ENCODE measurements around the gene SVBP. TPM values are rescaled to one million over a fixed set of nuclear protein-coding genes. Genes with fewer than 3 reads are reported as not detected.

Gene SVBP
- total RNA-seq, 1 donor from 2014 or later: 48.1 TPM

DNA sequence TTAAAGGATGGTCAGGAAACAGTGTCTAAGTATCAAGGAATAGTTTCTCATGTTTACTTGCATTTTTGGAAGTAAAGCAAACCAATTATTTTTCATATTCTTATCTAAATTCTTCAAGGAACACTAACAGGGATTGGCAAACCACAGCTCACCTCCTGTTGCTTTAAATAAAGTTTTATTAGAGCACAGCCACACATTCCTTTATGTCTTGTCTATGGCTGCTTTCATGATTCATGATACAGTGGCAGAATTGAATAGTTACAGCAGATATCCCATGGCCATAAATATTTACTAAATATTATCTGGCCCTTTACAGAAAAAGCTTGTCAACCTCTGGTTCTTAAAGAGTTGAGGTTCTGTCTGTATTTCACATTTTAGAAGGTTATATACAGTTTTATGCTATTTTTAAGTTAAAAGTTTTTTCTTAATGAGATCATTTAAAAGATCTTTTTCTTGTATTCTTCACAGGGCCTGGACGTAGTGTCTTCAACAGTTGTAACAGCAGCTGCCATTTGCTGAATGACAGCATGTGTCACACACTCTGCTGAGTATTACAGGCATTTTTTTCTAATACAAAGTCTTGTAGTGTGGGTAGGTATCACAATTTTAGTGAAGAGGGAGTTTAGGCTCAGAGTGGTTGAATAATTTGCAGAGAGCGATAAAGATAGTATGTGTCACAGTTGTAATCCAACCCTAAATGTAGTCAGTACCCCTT lies 31.8 kb upstream of the SVBP start:
- no peak overlapping the region for H3K4me3 Mint-ChIP-seq
- H3K9me3 Mint-ChIP-seq: peaks cover 14% of the 10 kb centered on the region
- peaks cover 19% of the 10 kb centered on the region for H3K4me1 Mint-ChIP-seq
- TF ChIP-seq, protein P1, sequence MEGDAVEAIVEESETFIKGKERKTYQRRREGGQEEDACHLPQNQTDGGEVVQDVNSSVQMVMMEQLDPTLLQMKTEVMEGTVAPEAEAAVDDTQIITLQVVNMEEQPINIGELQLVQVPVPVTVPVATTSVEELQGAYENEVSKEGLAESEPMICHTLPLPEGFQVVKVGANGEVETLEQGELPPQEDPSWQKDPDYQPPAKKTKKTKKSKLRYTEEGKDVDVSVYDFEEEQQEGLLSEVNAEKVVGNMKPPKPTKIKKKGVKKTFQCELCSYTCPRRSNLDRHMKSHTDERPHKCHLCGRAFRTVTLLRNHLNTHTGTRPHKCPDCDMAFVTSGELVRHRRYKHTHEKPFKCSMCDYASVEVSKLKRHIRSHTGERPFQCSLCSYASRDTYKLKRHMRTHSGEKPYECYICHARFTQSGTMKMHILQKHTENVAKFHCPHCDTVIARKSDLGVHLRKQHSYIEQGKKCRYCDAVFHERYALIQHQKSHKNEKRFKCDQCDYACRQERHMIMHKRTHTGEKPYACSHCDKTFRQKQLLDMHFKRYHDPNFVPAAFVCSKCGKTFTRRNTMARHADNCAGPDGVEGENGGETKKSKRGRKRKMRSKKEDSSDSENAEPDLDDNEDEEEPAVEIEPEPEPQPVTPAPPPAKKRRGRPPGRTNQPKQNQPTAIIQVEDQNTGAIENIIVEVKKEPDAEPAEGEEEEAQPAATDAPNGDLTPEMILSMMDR (IDR thresholded peaks at IDR 0.05; ENCODE audit: unreplicated experiment): no peak
- H3K27ac Mint-ChIP-seq: no peak overlapping the region
- H3K27me3 Mint-ChIP-seq (ENCODE audit: low read depth): no peaks in the 10 kb centered on the region
- H3K36me3 Mint-ChIP-seq: peaks cover 42% of the 10 kb centered on the region
- no peak for DNase-seq (ENCODE audit: low spot score in 2 of 2, unreplicated experiment in 2 of 2)

DNA sequence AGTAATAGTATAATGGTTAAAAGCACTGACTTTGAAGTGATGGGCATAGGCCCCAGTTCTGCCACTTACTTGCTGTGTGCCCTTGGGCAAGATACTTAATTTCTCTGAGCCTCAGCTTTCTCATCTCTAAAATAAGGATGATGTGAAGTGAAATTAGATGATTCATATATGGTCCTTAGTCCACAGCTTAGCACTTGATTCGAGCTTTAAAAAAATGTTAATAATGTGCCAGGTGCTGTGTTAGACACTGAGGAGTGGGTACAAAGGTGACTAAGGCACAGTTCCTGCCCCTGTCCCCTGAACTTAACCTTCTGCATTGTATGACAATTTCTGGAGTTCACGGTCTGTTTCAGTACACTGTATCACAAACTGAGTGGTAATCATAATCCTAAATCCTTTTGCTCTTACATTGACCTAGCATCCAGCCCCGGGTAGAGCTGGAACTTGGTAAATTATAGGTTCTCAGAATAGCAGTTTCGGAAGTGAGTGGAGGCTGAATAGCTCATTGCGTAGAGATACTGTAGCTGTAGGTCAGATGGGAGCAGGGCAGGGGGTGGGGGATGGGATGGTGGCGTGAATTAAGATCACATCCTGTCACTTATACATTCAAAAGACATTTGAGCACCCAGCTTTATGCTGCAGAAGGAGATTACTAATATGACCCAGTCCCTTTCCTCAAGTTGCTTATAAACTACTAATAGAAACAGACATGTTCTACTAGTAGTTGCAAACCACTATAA lies 30.7 kb upstream of the SVBP start:
- Mint-ChIP-seq H3K4me1 (peaks cover 19% of the 10 kb centered on the region), H3K27me3 (ENCODE audit: low read depth) (no peaks in the 10 kb centered on the region), H3K27ac (no peak overlapping the region), H3K36me3 (peaks cover 42% of the 10 kb centered on the region), H3K9me3 (peaks cover 14% of the 10 kb centered on the region), H3K4me3 (peak overlapping the region; percentile 91)
- no peak for DNase-seq (ENCODE audit: low spot score in 2 of 2, unreplicated experiment in 2 of 2)
- TF ChIP-seq, protein P1 (IDR thresholded peaks at IDR 0.05; ENCODE audit: unreplicated experiment): no peak

DNA sequence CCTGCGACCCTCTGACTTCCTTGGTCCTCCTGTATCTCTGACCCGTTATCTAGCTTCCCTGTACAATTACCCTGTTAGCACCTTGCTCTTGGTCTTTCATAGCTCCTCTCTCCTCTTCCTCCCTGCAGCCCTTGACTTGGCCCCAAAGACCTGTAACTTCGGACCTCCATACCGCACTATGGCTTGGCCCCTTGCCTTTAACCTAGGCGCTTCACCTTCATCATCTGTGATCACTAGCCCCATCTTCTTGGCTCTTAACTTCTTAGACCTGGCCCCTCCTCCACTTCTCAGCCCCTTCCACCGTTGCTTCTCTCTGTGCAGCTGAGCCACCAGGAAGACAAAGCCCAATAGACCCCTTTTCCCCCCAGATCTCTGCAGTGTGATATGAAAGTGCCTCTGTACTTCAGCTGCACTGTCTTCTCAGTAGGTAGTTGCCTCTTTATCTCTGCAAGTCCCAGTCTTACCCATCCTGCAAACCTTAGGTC lies 30.0 kb upstream of the SVBP start:
- Mint-ChIP-seq H3K36me3 (peaks cover 37% of the 10 kb centered on the region), H3K27me3 (ENCODE audit: low read depth) (no peaks in the 10 kb centered on the region), H3K27ac (peak overlapping the region; percentile 80), H3K9me3 (peaks cover 9% of the 10 kb centered on the region), H3K4me1 (peaks cover 19% of the 10 kb centered on the region), H3K4me3 (peak overlapping the region; percentile 91)
- TF ChIP-seq, protein P1 (IDR thresholded peaks at IDR 0.05; ENCODE audit: unreplicated experiment): no peak
- no peak for DNase-seq (ENCODE audit: low spot score in 2 of 2, unreplicated experiment in 2 of 2)

DNA sequence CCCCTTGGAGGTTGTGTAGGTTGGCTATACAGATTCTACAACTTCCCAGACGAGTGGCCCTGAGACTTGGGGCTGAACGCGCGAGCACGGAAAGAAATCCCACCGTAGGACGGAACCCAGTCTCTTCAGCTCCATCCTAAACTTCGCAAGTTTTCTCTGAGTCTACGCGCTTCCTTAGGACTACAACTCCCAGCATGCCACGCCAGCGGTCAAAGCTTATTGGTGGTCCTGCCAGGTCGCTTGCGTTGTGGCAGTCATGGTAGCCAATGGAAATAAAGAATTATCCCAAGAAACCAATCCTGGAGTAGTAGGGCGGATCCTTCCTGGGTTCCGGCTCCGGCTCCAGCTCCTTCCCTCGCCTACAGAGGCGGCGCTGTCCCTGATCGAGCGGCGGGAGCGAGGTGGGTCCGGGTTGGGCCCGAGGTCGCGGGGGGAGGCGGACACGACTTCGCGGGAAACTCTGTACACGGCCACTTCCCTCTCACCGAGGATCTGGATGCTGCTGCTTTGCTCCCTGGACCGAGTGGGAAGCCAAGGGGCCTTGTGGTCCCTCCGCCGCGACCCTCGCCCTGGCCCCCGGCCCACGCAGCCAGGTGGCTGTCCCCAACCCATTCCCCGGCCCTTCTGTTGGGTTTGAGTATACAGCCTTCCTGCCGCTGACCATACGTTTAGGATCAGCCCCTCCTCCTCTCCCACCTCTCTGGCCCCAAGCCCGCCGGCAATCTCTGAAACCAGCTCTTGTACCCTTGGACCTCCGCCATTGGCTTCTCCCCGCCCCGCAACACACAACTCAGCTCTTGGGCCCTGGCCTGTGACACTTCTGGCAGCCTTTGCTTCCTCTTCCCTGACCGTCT lies 29.3 kb upstream of the SVBP start, which contains the start of gene ZNF691:
ZNF691 (plus strand) TSS at position 357 of the 854 bp plus-strand sequence. CDS start 3,046 bp downstream, outside the sequence.
- no peaks in the 10 kb centered on the region for H3K27me3 Mint-ChIP-seq (ENCODE audit: low read depth)
- peak within 1 kb of the TSS; percentile 91 for H3K4me3 Mint-ChIP-seq
- peaks cover 19% of the 10 kb centered on the region for H3K4me1 Mint-ChIP-seq
- H3K27ac Mint-ChIP-seq: peak within 1 kb of the TSS; percentile 87
- TF ChIP-seq, protein P1 (IDR thresholded peaks at IDR 0.05; ENCODE audit: unreplicated experiment): no peak
- peaks cover 9% of the 10 kb centered on the region for H3K9me3 Mint-ChIP-seq
- peaks cover 36% of the 10 kb centered on the region for H3K36me3 Mint-ChIP-seq
- peak; percentile 69 to 85 for DNase-seq (ENCODE audit: low spot score in 2 of 2, unreplicated experiment in 2 of 2)

DNA sequence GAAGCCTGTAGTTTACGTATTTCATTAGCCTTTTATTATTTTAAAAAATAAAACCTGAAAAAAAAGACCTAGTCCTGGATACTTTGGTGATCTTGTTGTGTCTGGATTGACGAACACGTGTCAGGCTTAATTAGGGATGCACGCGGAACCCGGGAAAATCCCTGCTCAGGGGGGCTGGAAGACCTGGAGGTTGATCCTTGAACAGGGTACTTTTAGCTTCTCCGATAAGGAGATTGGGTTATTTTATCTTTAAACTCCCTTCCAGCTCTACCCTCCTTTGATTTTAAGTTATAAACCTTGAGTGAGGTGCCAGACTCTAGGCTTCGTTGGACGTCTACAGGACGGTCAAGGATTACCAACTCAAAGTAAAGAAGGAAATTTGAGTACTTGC lies 28.7 kb upstream of the SVBP start:
- DNase-seq (ENCODE audit: low spot score in 2 of 2, unreplicated experiment in 2 of 2): no peak
- Mint-ChIP-seq H3K9me3 (peaks cover 9% of the 10 kb centered on the region), H3K27ac (peak overlapping the region; percentile 87), H3K4me1 (peaks cover 20% of the 10 kb centered on the region), H3K27me3 (ENCODE audit: low read depth) (no peaks in the 10 kb centered on the region), H3K4me3 (peak overlapping the region; percentile 91), H3K36me3 (peaks cover 29% of the 10 kb centered on the region)
- TF ChIP-seq, protein P1 (IDR thresholded peaks at IDR 0.05; ENCODE audit: unreplicated experiment): no peak
